Measurements from ENCODE around the gene VMAC.

Gene VMAC

DNA sequence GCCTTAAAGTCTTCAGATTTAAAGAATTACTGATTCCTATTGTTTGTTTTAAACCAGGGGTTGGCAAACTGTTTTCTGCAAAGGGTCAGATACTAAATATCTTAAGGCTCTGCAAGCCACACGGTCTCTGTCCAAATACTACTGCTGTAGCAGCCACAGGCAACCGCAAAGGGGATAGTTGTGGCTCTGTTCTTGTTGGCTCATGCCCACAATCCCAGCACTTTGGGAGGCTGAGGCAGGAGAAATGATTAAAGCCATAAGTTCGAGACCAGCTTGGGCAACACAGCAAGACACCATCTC is 50.9 kb downstream of the VMAC start:
- no peak for DNase-seq

DNA sequence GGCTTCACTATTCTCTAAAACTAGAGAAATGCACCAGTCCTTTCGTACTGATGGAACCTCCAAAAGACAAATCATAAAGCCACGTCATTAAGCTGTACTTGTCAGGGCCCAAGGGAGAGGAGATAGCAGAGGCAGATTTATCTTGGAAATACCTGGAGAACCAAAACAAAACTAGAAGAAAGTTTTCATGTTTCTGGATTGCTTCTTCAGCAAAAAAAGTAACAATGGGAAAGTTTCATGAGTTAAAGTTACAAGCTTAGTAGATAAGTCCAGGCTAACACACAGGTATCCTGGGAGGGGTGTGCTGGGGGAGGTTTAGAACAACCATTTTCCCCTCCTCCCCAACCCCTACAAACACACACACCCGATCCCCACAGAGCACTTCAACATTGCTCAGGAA is 51.7 kb downstream of the VMAC start:
- no peak for DNase-seq

DNA sequence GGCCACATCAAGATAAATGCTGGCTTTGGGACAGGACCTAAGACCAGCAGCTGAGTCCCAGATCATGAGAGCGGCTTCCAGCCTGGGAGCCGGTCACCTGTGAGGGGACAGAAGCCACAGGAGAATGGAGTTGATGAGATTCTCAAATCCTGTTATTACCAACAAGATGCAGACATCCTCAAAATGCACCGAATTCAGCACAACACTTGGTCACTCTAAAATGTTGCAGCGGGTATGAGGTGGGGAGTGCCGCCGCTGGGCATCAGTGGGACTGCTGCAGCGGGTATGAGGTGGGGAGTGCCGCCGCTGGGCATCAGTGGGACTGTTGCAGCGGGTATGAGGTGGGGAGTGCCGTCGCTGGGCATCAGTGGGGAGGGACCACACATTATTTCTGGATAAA is 52.1 kb downstream of the VMAC start:
- no peak for DNase-seq

DNA sequence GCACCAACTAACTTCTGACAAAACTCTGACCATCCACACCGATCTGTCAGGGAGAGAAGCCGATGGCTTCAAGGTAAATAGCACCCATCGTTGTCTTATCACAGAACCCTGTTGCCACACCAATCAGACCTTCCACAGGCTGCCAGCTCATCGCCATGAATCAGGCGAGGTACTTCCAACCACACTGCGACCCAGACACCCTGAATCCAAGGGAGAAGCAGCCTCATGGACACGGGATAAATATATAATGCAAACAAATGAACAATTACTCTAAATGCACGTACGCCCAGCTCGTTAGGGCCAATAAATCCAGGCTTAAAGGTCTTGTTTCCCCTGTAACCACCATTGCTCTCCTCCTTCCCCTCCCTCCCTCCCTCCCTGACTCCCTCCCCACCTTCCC is 52.5 kb downstream of the VMAC start:
- DNase-seq = no peak

DNA sequence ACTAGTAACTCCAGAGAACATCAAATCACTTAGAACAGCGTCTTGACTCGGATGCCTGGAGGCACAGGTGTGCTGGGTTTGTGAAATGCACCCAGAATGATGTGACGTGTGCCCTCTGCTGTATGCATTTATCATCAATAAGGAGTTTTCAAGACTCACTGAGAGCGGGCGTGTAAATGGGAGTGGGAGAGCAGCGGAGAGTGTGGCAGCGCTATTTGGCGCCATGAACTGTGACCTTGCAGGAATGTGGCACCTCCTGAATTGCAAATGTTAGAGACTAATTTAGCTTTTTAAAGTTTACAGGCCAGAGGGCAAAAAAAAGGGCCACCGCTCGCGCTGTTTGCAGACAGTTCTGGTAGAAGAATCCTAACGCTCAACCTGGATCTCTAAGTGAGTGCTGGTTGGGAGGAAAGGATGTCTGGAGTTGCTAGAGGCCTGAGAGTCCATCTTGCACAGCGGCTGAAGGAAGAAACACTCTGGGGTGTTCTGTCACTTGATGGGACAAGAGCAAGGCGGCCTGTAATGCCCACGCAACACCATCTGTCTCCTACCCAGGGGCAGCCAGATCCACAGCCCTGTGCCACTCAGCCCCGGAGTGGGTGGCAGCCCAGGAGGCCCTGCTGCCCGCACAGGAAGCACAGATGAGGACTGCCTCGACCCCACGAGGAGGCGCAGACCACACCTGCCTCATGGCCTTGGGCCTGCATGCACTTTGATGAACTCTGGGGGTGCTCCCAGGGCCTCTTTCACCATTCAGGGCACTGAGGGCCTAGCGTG is 53.6 kb downstream of the VMAC start:
- no peak for DNase-seq

DNA sequence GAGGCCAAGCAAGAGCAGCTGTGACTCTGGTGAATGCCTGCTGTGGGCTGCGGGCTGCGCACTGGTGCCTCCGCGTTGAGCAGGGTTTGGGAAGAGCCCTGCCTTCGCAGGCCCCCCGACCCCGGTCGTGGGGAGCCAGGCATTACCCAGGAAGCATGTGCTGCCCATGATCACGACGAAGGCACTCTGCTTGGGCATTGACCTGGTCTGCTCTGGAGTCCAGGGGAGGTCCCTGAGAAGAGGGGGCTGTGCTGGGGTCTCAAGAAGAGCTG is 54.1 kb downstream of the VMAC start:
- no peak for DNase-seq

DNA sequence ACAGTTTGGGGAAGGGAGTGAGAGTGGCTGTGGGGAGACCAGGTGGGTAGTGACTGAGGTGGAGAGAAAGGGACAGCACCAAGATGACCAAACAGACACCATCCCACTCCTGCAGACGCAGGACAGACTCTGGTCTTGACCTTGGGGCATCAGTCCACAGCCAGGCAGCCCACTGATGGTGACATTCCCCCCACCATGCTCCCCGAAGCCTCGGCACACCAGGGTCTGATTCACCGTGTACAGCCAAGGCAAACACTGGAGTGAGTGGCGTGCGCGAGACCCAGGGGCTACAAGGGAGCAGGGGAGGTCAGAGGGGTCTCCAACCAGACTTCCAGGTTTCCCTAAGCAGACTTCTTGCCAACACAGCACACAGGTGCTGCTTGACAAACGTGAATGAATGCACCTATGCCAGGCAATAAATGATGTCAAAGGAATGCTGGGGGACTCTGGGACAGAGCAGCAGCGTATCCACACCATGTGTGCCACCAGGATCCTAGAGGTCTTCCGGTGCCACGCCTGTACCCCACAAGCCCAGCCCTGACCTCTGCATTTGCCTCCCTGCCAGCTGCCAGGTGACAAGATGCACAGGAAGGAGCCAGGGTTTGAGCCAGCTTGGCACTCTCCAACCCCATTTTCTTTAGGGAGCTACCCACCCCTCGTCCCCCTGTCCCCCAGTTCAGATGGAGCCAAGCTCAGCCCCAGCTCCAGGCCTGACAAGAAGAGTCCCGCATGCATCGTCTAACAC is 54.8 kb downstream of the VMAC start:
- no peak for DNase-seq

Measured in activated CD4-positive, alpha-beta T cell treated with anti-CD3 and anti-CD28 coated beads, Interleukin-10, Interleukin-2, amounts not matched to agents 100 ng/mL and 50 ng/mL, durations not matched to agents 16 hours and 8 hours (primary cell).